ENCODE results near the gene DIDO1. TPM values are rescaled to one million over a fixed set of nuclear protein-coding genes. Genes with fewer than 3 reads are reported as not detected.

DIDO1 gene
- total RNA-seq, 1 donor from 2014 or later: 35.0 TPM

- Histone ChIP-seq H3K9me3 (ENCODE audit: control insufficient read depth in 3 of 3, low read length in 3 of 3) (no peaks in the 10 kb centered on the region), H3K27ac (ENCODE audit: low read depth, low read length) (no peak overlapping the region), H3K4me3 (ENCODE audit: low read length in 3 of 3) (no peak overlapping the region), H3K36me3 (ENCODE audit: control insufficient read depth in 3 of 3, insufficient read depth in 3 of 3, low read length in 3 of 3) (peaks cover 0 to 7% (median 0%) of the 10 kb centered on the region in 3 donors), H3K4me1 (ENCODE audit: control insufficient read depth in 3 of 3, insufficient read depth in 3 of 3, low read length in 3 of 3) (no peaks in the 10 kb centered on the region), H3K9ac (ENCODE audit: low read depth in 1 of 3, low read length in 3 of 3) (no peak overlapping the region), H3K27me3 (ENCODE audit: control insufficient read depth in 3 of 3, insufficient read depth in 3 of 3, low read length in 3 of 3) (no peaks in the 10 kb centered on the region)
Observed at GRCh38 chr20:62846166-62846890, 80.0 kb downstream of the DIDO1 start.

DNA sequence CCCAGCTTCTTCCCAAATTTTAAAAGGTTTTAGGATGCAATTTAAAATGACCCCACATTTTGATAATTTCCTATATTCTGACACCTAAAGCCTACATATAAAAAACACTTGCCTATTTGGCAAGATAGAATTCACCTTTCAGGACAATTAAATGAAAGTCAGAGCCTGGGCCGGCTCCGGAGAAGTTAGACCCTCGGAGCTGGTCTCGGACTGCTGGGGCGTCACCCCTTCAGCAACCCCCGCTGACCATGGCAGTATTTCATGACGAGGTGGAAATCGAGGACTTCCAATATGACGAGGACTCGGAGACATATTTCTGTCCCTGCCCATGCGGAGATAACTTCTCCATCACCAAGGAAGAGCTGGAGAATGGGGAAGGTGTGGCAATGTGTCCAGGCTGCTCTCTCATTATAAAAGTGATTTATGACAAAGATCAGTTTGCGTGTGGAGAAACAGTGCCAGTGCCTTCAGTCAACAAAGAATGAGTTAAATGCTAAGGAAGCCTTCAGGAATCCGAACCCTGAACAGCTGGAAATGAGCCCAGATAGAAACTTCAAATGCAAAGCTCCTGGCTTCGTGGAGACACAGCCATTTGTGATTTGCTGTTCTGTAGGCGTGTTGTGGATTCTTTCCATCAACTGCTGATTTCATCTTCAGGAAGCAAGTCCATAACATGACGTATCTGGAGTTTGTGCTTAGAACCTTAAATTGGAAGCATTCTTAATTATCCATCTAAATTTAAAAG lies 80.7 kb downstream of the DIDO1 start:
- no peak overlapping the region for H3K4me3 ChIP-seq (ENCODE audit: low read length in 3 of 3)
- peaks cover 0 to 4% (median 0%) of the 10 kb centered on the region in 3 donors for H3K36me3 ChIP-seq (ENCODE audit: control insufficient read depth in 3 of 3, insufficient read depth in 3 of 3, low read length in 3 of 3)
- H3K27me3 ChIP-seq (ENCODE audit: control insufficient read depth in 3 of 3, insufficient read depth in 3 of 3, low read length in 3 of 3): peaks cover 0 to under 1% (median 0%) of the 10 kb centered on the region in 3 donors
- no peak overlapping the region for H3K9ac ChIP-seq (ENCODE audit: low read depth in 1 of 3, low read length in 3 of 3)
- no peaks in the 10 kb centered on the region for H3K9me3 ChIP-seq (ENCODE audit: control insufficient read depth in 3 of 3, low read length in 3 of 3)
- H3K27ac ChIP-seq (ENCODE audit: low read depth, low read length): no peak overlapping the region
- H3K4me1 ChIP-seq (ENCODE audit: control insufficient read depth in 3 of 3, insufficient read depth in 3 of 3, low read length in 3 of 3): no peaks in the 10 kb centered on the region

GRCh38 chr20:62844182-62844581 lies 82.1 kb downstream of the DIDO1 start:
- Histone ChIP-seq H3K4me1 (ENCODE audit: control insufficient read depth in 3 of 3, insufficient read depth in 3 of 3, low read length in 3 of 3) (no peaks in the 10 kb centered on the region), H3K9me3 (ENCODE audit: control insufficient read depth in 3 of 3, low read length in 3 of 3) (no peaks in the 10 kb centered on the region), H3K27me3 (ENCODE audit: control insufficient read depth in 3 of 3, insufficient read depth in 3 of 3, low read length in 3 of 3) (peaks cover 6 to 13% (median 8%) of the 10 kb centered on the region in 3 donors), H3K36me3 (ENCODE audit: control insufficient read depth in 3 of 3, insufficient read depth in 3 of 3, low read length in 3 of 3) (peaks cover 0 to 4% (median 0%) of the 10 kb centered on the region in 3 donors), H3K9ac (ENCODE audit: low read depth in 1 of 3, low read length in 3 of 3) (no peak overlapping the region), H3K27ac (ENCODE audit: low read depth, low read length) (no peak overlapping the region), H3K4me3 (ENCODE audit: low read length in 3 of 3) (no peak overlapping the region)

DNA sequence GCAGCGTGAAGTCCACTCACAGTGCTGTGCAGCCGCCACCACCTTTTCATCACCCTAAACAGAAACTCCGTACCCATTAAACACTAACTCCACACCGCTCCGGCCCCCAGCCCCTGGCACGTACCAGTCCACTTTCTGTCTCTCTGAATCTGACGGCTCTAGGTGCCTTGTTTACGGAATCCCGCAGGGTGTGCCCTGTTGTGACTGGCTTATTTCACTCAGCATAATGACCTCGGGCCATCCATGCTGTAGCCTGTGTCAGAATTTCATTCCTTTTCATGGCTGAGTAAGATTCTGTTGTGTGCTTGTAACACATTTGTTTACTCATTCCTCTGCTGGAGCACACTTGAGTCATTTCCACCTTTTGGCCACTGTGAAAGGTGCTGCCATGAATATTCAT lies 82.6 kb downstream of the DIDO1 start:
- no peak overlapping the region for H3K27ac ChIP-seq (ENCODE audit: low read depth, low read length)

GRCh38 chr20:62841705-62842212 lies 84.5 kb downstream of the DIDO1 start:
- H3K4me1 ChIP-seq (ENCODE audit: control insufficient read depth in 3 of 3, insufficient read depth in 3 of 3, low read length in 3 of 3): peaks cover 0 to 2% (median 0%) of the 10 kb centered on the region in 3 donors

More for the DNA sequence above, 82.6 kb downstream of the DIDO1 start:
- Histone ChIP-seq H3K9me3 (ENCODE audit: control insufficient read depth in 3 of 3, low read length in 3 of 3) (no peaks in the 10 kb centered on the region), H3K4me1 (ENCODE audit: control insufficient read depth in 3 of 3, insufficient read depth in 3 of 3, low read length in 3 of 3) (no peaks in the 10 kb centered on the region), H3K4me3 (ENCODE audit: low read length in 3 of 3) (no peak overlapping the region), H3K36me3 (ENCODE audit: control insufficient read depth in 3 of 3, insufficient read depth in 3 of 3, low read length in 3 of 3) (peaks cover 0 to 4% (median 0%) of the 10 kb centered on the region in 3 donors), H3K9ac (ENCODE audit: low read depth in 1 of 3, low read length in 3 of 3) (no peak overlapping the region), H3K27me3 (ENCODE audit: control insufficient read depth in 3 of 3, insufficient read depth in 3 of 3, low read length in 3 of 3) (peaks cover 6 to 14% (median 8%) of the 10 kb centered on the region in 3 donors)

GRCh38 chr20:62840244-62841197 lies 85.8 kb downstream of the DIDO1 start:
- Histone ChIP-seq H3K27ac (ENCODE audit: low read depth, low read length) (no peak overlapping the region), H3K4me3 (ENCODE audit: low read length in 3 of 3) (no peak overlapping the region), H3K9me3 (ENCODE audit: control insufficient read depth in 3 of 3, low read length in 3 of 3) (no peaks in the 10 kb centered on the region), H3K9ac (ENCODE audit: low read depth in 1 of 3, low read length in 3 of 3) (no peak overlapping the region), H3K27me3 (ENCODE audit: control insufficient read depth in 3 of 3, insufficient read depth in 3 of 3, low read length in 3 of 3) (peaks cover 23 to 42% (median 29%) of the 10 kb centered on the region in 3 donors), H3K36me3 (ENCODE audit: control insufficient read depth in 3 of 3, insufficient read depth in 3 of 3, low read length in 3 of 3) (no peaks in the 10 kb centered on the region), H3K4me1 (ENCODE audit: control insufficient read depth in 3 of 3, insufficient read depth in 3 of 3, low read length in 3 of 3) (peaks cover 0 to 3% (median 0%) of the 10 kb centered on the region in 3 donors)

More at GRCh38 chr20:62841705-62842212, 84.5 kb downstream of the DIDO1 start:
- Histone ChIP-seq H3K27me3 (ENCODE audit: control insufficient read depth in 3 of 3, insufficient read depth in 3 of 3, low read length in 3 of 3) (peaks cover 15 to 30% (median 18%) of the 10 kb centered on the region in 3 donors), H3K27ac (ENCODE audit: low read depth, low read length) (no peak overlapping the region), H3K9ac (ENCODE audit: low read depth in 1 of 3, low read length in 3 of 3) (no peak overlapping the region), H3K36me3 (ENCODE audit: control insufficient read depth in 3 of 3, insufficient read depth in 3 of 3, low read length in 3 of 3) (peaks cover 0 to 4% (median 0%) of the 10 kb centered on the region in 3 donors), H3K9me3 (ENCODE audit: control insufficient read depth in 3 of 3, low read length in 3 of 3) (no peaks in the 10 kb centered on the region), H3K4me3 (ENCODE audit: low read length in 3 of 3) (no peak overlapping the region)

DNA sequence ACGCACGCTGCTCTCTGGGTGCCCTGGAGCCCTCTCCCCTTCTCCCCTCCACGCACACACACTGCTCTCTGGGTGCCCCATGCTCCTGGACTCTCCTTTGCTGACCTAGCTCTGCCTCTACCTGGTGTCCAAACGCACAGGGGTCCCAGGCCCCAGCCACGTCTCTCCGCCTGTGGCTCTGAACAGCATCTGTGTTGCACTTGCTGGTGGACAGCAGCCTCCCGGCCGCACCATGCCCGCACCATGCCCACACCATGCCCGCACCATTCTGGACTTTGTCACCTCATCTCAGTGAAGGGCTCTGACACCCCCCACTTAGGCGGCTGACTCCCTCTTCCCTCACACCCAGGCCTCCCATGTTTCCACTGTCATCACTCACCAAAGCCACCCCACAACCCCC lies 86.5 kb downstream of the DIDO1 start:
- H3K36me3 ChIP-seq (ENCODE audit: control insufficient read depth in 3 of 3, insufficient read depth in 3 of 3, low read length in 3 of 3): no peaks in the 10 kb centered on the region
- no peak overlapping the region for H3K9ac ChIP-seq (ENCODE audit: low read depth in 1 of 3, low read length in 3 of 3)
- H3K27ac ChIP-seq (ENCODE audit: low read depth, low read length): no peak overlapping the region
- no peak overlapping the region for H3K4me3 ChIP-seq (ENCODE audit: low read length in 3 of 3)
- peaks cover 28 to 49% (median 35%) of the 10 kb centered on the region in 3 donors for H3K27me3 ChIP-seq (ENCODE audit: control insufficient read depth in 3 of 3, insufficient read depth in 3 of 3, low read length in 3 of 3)
- peaks cover 0 to 3% (median 0%) of the 10 kb centered on the region in 3 donors for H3K4me1 ChIP-seq (ENCODE audit: control insufficient read depth in 3 of 3, insufficient read depth in 3 of 3, low read length in 3 of 3)
- no peaks in the 10 kb centered on the region for H3K9me3 ChIP-seq (ENCODE audit: control insufficient read depth in 3 of 3, low read length in 3 of 3)

DNA sequence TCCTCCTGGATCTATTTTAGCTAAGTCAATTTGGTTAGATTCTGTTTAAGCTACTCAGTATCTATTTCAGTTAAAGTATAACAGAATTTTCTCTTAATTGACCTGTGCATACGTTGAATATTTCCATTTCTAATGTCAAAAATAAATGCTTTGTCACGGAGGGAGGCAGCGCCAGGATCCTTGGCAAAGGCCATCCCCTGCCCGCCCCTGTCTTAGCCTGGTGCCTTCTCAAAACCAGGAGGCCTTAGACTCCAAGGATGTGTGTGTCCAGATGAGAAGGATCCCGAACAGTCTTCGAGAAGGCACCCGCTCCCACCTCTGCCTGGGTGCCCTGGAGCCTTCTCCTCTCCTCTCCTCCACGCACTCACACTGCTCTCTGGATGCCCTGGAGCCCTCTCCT lies 87.0 kb downstream of the DIDO1 start:
- H3K36me3 ChIP-seq (ENCODE audit: control insufficient read depth in 3 of 3, insufficient read depth in 3 of 3, low read length in 3 of 3): no peaks in the 10 kb centered on the region
- peaks cover 28 to 49% (median 35%) of the 10 kb centered on the region in 3 donors for H3K27me3 ChIP-seq (ENCODE audit: control insufficient read depth in 3 of 3, insufficient read depth in 3 of 3, low read length in 3 of 3)
- H3K4me1 ChIP-seq (ENCODE audit: control insufficient read depth in 3 of 3, insufficient read depth in 3 of 3, low read length in 3 of 3): peaks cover 0 to 3% (median 0%) of the 10 kb centered on the region in 3 donors
- H3K9me3 ChIP-seq (ENCODE audit: control insufficient read depth in 3 of 3, low read length in 3 of 3): no peaks in the 10 kb centered on the region
- H3K9ac ChIP-seq (ENCODE audit: low read depth in 1 of 3, low read length in 3 of 3): no peak overlapping the region
- H3K4me3 ChIP-seq (ENCODE audit: low read length in 3 of 3): no peak overlapping the region
- H3K27ac ChIP-seq (ENCODE audit: low read depth, low read length): no peak overlapping the region

DNA sequence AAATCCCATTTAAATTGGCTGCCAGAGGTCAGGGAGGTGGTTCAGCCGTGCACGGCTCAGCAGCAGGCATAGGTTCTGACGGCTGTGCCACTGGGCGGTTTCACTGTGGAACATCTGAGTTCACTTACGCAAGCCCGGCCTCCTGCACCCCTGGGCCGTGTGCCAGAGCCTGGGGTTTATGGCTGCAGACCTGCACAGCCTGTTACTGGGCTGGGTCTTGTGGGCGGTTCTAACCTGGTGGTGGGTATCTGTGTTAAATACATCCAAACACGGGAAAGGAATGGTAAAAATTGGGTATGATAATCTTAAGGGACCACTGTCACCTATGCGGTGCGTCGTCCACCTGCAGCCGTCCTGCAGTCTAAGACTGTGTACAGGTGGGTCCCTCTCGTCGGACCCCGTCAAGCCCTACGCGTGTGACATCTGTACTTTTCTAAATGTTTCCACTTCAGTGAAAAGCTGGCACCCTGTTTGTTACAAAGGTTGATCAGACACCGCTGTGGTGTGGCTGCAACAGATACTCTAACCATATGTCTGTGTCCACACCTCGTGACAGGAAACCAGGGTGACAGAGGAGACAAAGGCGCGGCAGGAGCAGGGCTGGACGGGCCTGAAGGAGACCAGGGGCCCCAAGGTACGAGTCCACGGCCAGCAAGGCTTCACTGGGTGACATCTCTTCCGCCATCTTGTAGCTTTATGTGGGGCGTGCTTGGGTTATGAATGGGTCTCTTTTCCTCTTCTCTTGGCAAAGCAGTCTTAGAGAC lies 88.0 kb downstream of the DIDO1 start:
- H3K9ac ChIP-seq (ENCODE audit: low read depth in 1 of 3, low read length in 3 of 3): no peak overlapping the region
- H3K27me3 ChIP-seq (ENCODE audit: control insufficient read depth in 3 of 3, insufficient read depth in 3 of 3, low read length in 3 of 3): peaks cover 28 to 49% (median 35%) of the 10 kb centered on the region in 3 donors
- H3K36me3 ChIP-seq (ENCODE audit: control insufficient read depth in 3 of 3, insufficient read depth in 3 of 3, low read length in 3 of 3): no peaks in the 10 kb centered on the region
- no peak overlapping the region for H3K27ac ChIP-seq (ENCODE audit: low read depth, low read length)
- H3K9me3 ChIP-seq (ENCODE audit: control insufficient read depth in 3 of 3, low read length in 3 of 3): no peaks in the 10 kb centered on the region
- peaks cover 0 to 3% (median 0%) of the 10 kb centered on the region in 3 donors for H3K4me1 ChIP-seq (ENCODE audit: control insufficient read depth in 3 of 3, insufficient read depth in 3 of 3, low read length in 3 of 3)
- no peak overlapping the region for H3K4me3 ChIP-seq (ENCODE audit: low read length in 3 of 3)

All from skeletal muscle tissue (tissue), 4 donors.